Stimulated activated CD4-positive, alpha-beta T cell treated with anti-CD3 and anti-CD28 coated beads, Interleukin-2, amount 100 ng/mL, for 4 hours (primary cell): ENCODE results near the gene UNK.
"Not testable (repeated sequence)": the region's sequence is repeated elsewhere in the genome, so short reads cannot be mapped to it uniquely, and the experiment has no call there.

Source experiments
- DNase-seq: peaks from one replicate; pipeline ENCODE4 v3.0.0-alpha.2; 2020; ENCODE audit warnings: low read depth

Gene UNK

GRCh38 chr17:75799402-75799801 is 14.8 kb downstream of the UNK start:
- DNase-seq: no peak

- DNase-seq: no peak
Measured at GRCh38 chr17:75803883-75804282, 19.3 kb downstream of the UNK start.

GRCh38 chr17:75806822-75807500 is 22.4 kb downstream of the UNK start:
- no peak for DNase-seq

- DNase-seq: no peak
Measured at GRCh38 chr17:75807861-75808260, 23.3 kb downstream of the UNK start.

GRCh38 chr17:75808549-75808904 is 23.9 kb downstream of the UNK start:
- DNase-seq: no peak

- DNase-seq: no peak
Measured at GRCh38 chr17:75808905-75809621, 24.5 kb downstream of the UNK start.

- no peak for DNase-seq
Measured at GRCh38 chr17:75809631-75810111, 25.1 kb downstream of the UNK start.

GRCh38 chr17:75810216-75810615 is 25.6 kb downstream of the UNK start:
- DNase-seq: no peak

- not testable (repeated sequence) for DNase-seq
Measured at GRCh38 chr17:75810756-75811155, 26.1 kb downstream of the UNK start.

GRCh38 chr17:75811174-75811573 is 26.6 kb downstream of the UNK start:
- no peak for DNase-seq

GRCh38 chr17:75812096-75813013 is 27.7 kb downstream of the UNK start:
- DNase-seq: no peak

GRCh38 chr17:75813081-75814020 is 28.7 kb downstream of the UNK start:
- no peak for DNase-seq

GRCh38 chr17:75814021-75814395 is 29.4 kb downstream of the UNK start:
- no peak for DNase-seq

- no peak for DNase-seq
Measured at GRCh38 chr17:75814900-75815373, 30.3 kb downstream of the UNK start.

- no peak for DNase-seq
Measured at GRCh38 chr17:75815399-75815798, 30.8 kb downstream of the UNK start.

- no peak for DNase-seq
Measured at GRCh38 chr17:75816693-75817092, 32.1 kb downstream of the UNK start.

- DNase-seq: no peak
Measured at GRCh38 chr17:75817571-75817970, 33.0 kb downstream of the UNK start.

GRCh38 chr17:75818326-75818885 is 33.8 kb downstream of the UNK start:
- no peak for DNase-seq

- DNase-seq: no peak
Measured at GRCh38 chr17:75819116-75819515, 34.5 kb downstream of the UNK start.

- no peak for DNase-seq
Measured at GRCh38 chr17:75819678-75820077, 35.1 kb downstream of the UNK start.
